IMR-90 (cell line): ENCODE results near the gene NFKBIE. TPM values are rescaled to one million over a fixed set of nuclear protein-coding genes. Genes with fewer than 3 reads are reported as not detected.

Source experiments
- ATAC-seq: fragments of 200-7000 bp; cut with Tn5 transposase; 2 replicates; pipeline ENCODE4 v1.9.1; 2020; ENCODE audit warnings: low read depth, mild to moderate bottlenecking, moderate library complexity
- BruUV-seq: library from RNA; stranded (reverse); fragments of 400-500 nt; replicated peaks from 2 replicates; lab custom pipeline; 2021; lab: Mats Ljungman, UMichigan
- CTCF ChIA-PET: fragments of 300-600 bp; formaldehyde crosslinking; extraction: SDS; loops from one replicate; lab custom pipeline; 2021; ENCODE audit warnings: antibody characterized with exemption; lab: Yijun Ruan, JAX
- POLR2A ChIA-PET: fragments of 300-600 bp; sonication (Branson Sonifier 250); formaldehyde crosslinking; loops from one replicate; lab custom pipeline; 2022; ENCODE audit warnings: antibody characterized with exemption; ENCODE audit not compliant: unreplicated experiment; lab: Charles Lee
- DNase-seq: peaks from one replicate; pipeline ENCODE4 v3.0.0; 2013
- H2AFZ ChIP-seq: replicated peaks from 2 replicates; pipeline ENCODE3; 2013; ENCODE audit warnings: low read length, mild to moderate bottlenecking; ENCODE audit not compliant: poor library complexity
- H2AK5ac ChIP-seq: 2 replicates; pipeline ENCODE4 v1.6.1; 2013; ENCODE audit warnings: low read depth, low read length, inconsistent platforms
- H2AK9ac ChIP-seq: replicated peaks from 2 replicates; pipeline ENCODE3; 2013; ENCODE audit warnings: mild to moderate bottlenecking, low read depth, low read length, moderate library complexity; ENCODE audit not compliant: poor library complexity
- H2BK120ac ChIP-seq: 2 replicates; pipeline ENCODE4 v1.6.1; 2013; ENCODE audit warnings: low read depth, low read length, inconsistent platforms
- H2BK15ac ChIP-seq: 3 replicates; pipeline ENCODE4 v1.6.1; 2013; ENCODE audit warnings: low read depth, low read length, inconsistent platforms
- H2BK20ac ChIP-seq: 2 replicates; pipeline ENCODE4 v1.6.1; 2013; ENCODE audit warnings: low read depth, mild to moderate bottlenecking, inconsistent platforms, low read length, moderate library complexity
- H2BK5ac ChIP-seq: 2 replicates; pipeline ENCODE4 v1.6.1; 2013; ENCODE audit warnings: mild to moderate bottlenecking, low read depth, low read length, inconsistent platforms; ENCODE audit not compliant: poor library complexity, severe bottlenecking
- H3K14ac ChIP-seq: replicated peaks from 2 replicates; pipeline ENCODE4 v1.6.1; 2013; ENCODE audit warnings: low read depth, low read length, inconsistent platforms
- H3K18ac ChIP-seq: 2 replicates; pipeline ENCODE4 v1.6.1; 2013; ENCODE audit warnings: low read depth, low read length, control low read depth
- H3K23ac ChIP-seq: 2 replicates; pipeline ENCODE4 v1.6.1; 2013; ENCODE audit warnings: low read depth, low read length, inconsistent platforms
- H3K27ac ChIP-seq: 2 replicates; pipeline ENCODE4 v1.5.1; 2013; ENCODE audit warnings: mild to moderate bottlenecking, control low read depth, low read length; ENCODE audit not compliant: insufficient read depth
- H3K27me3 ChIP-seq: 2 replicates; pipeline ENCODE4 v1.6.1; 2013; ENCODE audit warnings: low read length; ENCODE audit not compliant: control insufficient read depth, insufficient read depth
- H3K36me3 ChIP-seq: 2 replicates; pipeline ENCODE4 v1.6.1; 2013; ENCODE audit warnings: low read length, mixed read lengths; ENCODE audit not compliant: control insufficient read depth, insufficient read depth
- H3K4ac ChIP-seq: 2 replicates; pipeline ENCODE4 v1.6.1; 2013; ENCODE audit warnings: low read depth, low read length, inconsistent platforms
- H3K4me1 ChIP-seq: 2 replicates; pipeline ENCODE4 v1.6.1; 2013; ENCODE audit warnings: low read length, mixed read lengths; ENCODE audit not compliant: control insufficient read depth, insufficient read depth
- H3K4me2 ChIP-seq: 2 replicates; pipeline ENCODE4 v1.6.1; 2013; ENCODE audit warnings: low read depth, mild to moderate bottlenecking, control low read depth, low read length, moderate library complexity
- H3K4me3 ChIP-seq: 2 replicates; pipeline ENCODE4 v1.5.1; 2013; ENCODE audit warnings: low read depth, mild to moderate bottlenecking, control low read depth, low read length, moderate library complexity; ENCODE audit not compliant: insufficient read depth
- H3K56ac ChIP-seq: 2 replicates; pipeline ENCODE4 v1.6.1; 2013; ENCODE audit warnings: low read length, inconsistent platforms; ENCODE audit not compliant: insufficient read depth; ENCODE audit errors: extremely low read depth
- H3K79me1 ChIP-seq, 2 experiments: 2 replicates each; pipeline ENCODE4 v1.6.1; 2013; ENCODE audit warnings: low read length in 2 of 2, inconsistent platforms in 1 of 2, low read depth in 1 of 2
- H3K9ac ChIP-seq: 2 replicates; pipeline ENCODE4 v1.6.1; 2013; ENCODE audit warnings: low read depth, low read length, control low read depth
- H3K9me1 ChIP-seq: 2 replicates; pipeline ENCODE4 v1.6.1; 2013; ENCODE audit warnings: low read length, inconsistent platforms; ENCODE audit not compliant: insufficient read depth
- H3K9me3 ChIP-seq: 2 replicates; pipeline ENCODE4 v1.6.1; 2013; ENCODE audit warnings: low read length; ENCODE audit not compliant: control insufficient read depth, insufficient read depth
- H4K20me1 ChIP-seq: 2 replicates; pipeline ENCODE4 v1.6.1; 2013; ENCODE audit warnings: low read length, inconsistent platforms; ENCODE audit not compliant: insufficient read depth
- H4K5ac ChIP-seq: 2 replicates; pipeline ENCODE4 v1.6.1; 2013; ENCODE audit warnings: mild to moderate bottlenecking, low read depth, low read length, control low read depth
- H4K8ac ChIP-seq, 2 experiments: 2 replicates each; pipeline ENCODE4 v1.6.1; 2013; ENCODE audit warnings: low read depth in 2 of 2, low read length in 2 of 2, control low read depth in 1 of 2, inconsistent platforms in 1 of 2
- H4K91ac ChIP-seq: 2 replicates; pipeline ENCODE4 v1.6.1; 2013; ENCODE audit warnings: low read depth, low read length, inconsistent platforms; ENCODE audit not compliant: insufficient read depth
- POLR2A ChIP-seq: IDR thresholded peaks from 2 replicates; pipeline ENCODE4 v1.6.1; 2012; ENCODE audit warnings: mild to moderate bottlenecking, low read depth, low read length
- WGBS, 2 experiments: methylation state at CpG; one replicate each; pipeline versions ENCODE4 v1.1.5 to v1.1.7; 2013; ENCODE audit warnings: missing lambda C conversion rate in 2 of 2; ENCODE audit not compliant: insufficient read length in 1 of 2; ENCODE audit errors: extremely low coverage in 2 of 2; 5-methylcytosine and 5-hydroxymethylcytosine counted together
- dilution Hi-C: fragments of 300-500 bp; cut with HindIII; formaldehyde crosslinking; loops from one replicate; pipeline ENCODE4 v1.14.3; 2018; ENCODE audit warnings: low sequenced_read_pairs; ENCODE audit not compliant: unreplicated experiment
- in situ Hi-C: fragments of 300-500 bp; cut with MboI; formaldehyde crosslinking; loops from 3 replicates; pipeline ENCODE4 v1.14.3; 2019; ENCODE audit warnings: low sequenced_read_pairs, inconsistent platforms, mixed read lengths
- intact Hi-C: fragments of 100-400 bp; cut with micrococcal nuclease; formaldehyde crosslinking; loops from 2 replicates; pipeline ENCODE4 v1.10.0; 2022
- polyA plus RNA-seq, 3 experiments: library from polyadenylated mRNA; depleted of rRNA; stranded (reverse); fragments of >200 nt; gene quantifications; 2 replicates each; pipeline ENCODE4 v1.2.3, GENCODE V29; 2012; ENCODE audit warnings: low replicate concordance in 1 of 3
- total RNA-seq: library from RNA; depleted of rRNA; stranded (reverse); fragments of >200 nt; gene quantifications from 2 replicates; pipeline ENCODE4 v1.2.3, GENCODE V29; 2012

The NFKBIE gene
- total and polyA plus RNA-seq, 2 of the 4 experiments (the other 2 are of a cell fraction), result 7.9 to 13.0 TPM

- H3K27ac ChIP-seq, result no peak overlapping the region
- no peak overlapping the region for H3K4me3 ChIP-seq
- H3K9me3 ChIP-seq, result no peaks in the 10 kb centered on the region
- in situ Hi-C loops, result no loop called here
- DNase-seq (no peak), ATAC-seq (no peak)
- peaks cover 3% of the 10 kb centered on the region; the same call in 1 of the 2 replicates for H3K27me3 ChIP-seq
- H3K4me2 ChIP-seq, result no peak overlapping the region
- BruUV-seq, result no TSS peak
- intact Hi-C loops, result no loop called here
- no peak overlapping the region for H2BK5ac ChIP-seq
- H4K20me1 ChIP-seq, result no peaks in the 10 kb centered on the region
- no peak overlapping the region for H2BK20ac ChIP-seq
- H2AFZ ChIP-seq, result peak overlapping the region; percentile 77
- dilution Hi-C loops, result no loop called here
- no peak overlapping the region for H3K14ac ChIP-seq
- no peak overlapping the region for H3K23ac ChIP-seq
- no peak overlapping the region for H3K9ac ChIP-seq
- H3K9me1 ChIP-seq, result peaks cover 4% of the 10 kb centered on the region; the same call in 1 of the 2 replicates
- no peaks in the 10 kb centered on the region for H3K36me3 ChIP-seq
- H2BK120ac ChIP-seq, result no peak overlapping the region
- no peak overlapping the region for H3K18ac ChIP-seq
- no peak for TF ChIP-seq POLR2A
- H2AK9ac ChIP-seq, result peak overlapping the region; percentile 44
- WGBS, 2 experiments, result no CpG with 5 or more reads among the region's 2 CpGs
- CTCF ChIA-PET, result interaction anchor here (1.2 to 4.1 kb wide), 2 partner anchors 12 to 24 kb away, joined by 3 to 20 read pairs; no protein-coding TSS in a partner anchor
- no peak overlapping the region; the same call in 1 of the 2 replicates for H4K91ac ChIP-seq
- H3K4ac ChIP-seq, result peak overlapping the region; percentile 55; the same call in 1 of the 2 replicates
- no peak overlapping the region for H2BK15ac ChIP-seq
- peak overlapping the region; percentile 28; the same call in 1 of the 2 replicates for H2AK5ac ChIP-seq
- H3K56ac ChIP-seq, result no peak overlapping the region
- peaks cover 0 to 8% of the 10 kb centered on the region in 2 experiments; a peak in 1 of 4 replicates for H3K79me1 ChIP-seq
- POLR2A ChIA-PET, result interaction anchor here (0.6 kb wide), 2 partner anchors 171 to 619 kb away, joined by 6 to 8 read pairs; no protein-coding TSS in a partner anchor
- no peak overlapping the region for H4K5ac ChIP-seq
- H4K8ac ChIP-seq, result no peak overlapping the region
- H3K4me1 ChIP-seq, result peaks cover 16% of the 10 kb centered on the region
These were observed 43.4 kb downstream of the NFKBIE start for GRCh38 chr6:44221961-44222335.
